ENCODE data around the gene AQR.

DNA sequence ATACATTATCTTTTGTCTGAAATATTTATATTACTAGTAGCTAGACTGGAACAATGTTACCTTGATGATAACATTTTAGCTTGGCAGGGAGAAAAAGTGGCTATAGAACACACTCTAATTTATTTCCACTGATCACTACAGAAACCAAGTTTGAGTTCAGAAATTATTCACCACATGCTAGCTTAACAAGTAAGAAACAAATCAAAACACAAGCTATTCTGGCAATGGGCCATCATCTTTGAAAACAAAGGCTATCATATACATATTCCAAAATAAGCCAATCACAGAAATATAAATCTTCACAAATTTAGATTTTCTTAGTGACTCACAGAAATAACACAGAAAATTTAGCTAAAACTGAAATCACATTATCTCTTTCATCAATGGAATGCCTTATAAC is 17.1 kb downstream of the AQR start:
- TF ChIP-seq, protein P1, sequence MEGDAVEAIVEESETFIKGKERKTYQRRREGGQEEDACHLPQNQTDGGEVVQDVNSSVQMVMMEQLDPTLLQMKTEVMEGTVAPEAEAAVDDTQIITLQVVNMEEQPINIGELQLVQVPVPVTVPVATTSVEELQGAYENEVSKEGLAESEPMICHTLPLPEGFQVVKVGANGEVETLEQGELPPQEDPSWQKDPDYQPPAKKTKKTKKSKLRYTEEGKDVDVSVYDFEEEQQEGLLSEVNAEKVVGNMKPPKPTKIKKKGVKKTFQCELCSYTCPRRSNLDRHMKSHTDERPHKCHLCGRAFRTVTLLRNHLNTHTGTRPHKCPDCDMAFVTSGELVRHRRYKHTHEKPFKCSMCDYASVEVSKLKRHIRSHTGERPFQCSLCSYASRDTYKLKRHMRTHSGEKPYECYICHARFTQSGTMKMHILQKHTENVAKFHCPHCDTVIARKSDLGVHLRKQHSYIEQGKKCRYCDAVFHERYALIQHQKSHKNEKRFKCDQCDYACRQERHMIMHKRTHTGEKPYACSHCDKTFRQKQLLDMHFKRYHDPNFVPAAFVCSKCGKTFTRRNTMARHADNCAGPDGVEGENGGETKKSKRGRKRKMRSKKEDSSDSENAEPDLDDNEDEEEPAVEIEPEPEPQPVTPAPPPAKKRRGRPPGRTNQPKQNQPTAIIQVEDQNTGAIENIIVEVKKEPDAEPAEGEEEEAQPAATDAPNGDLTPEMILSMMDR (IDR thresholded peaks at IDR 0.05; ENCODE audit: borderline replicate concordance, extremely low read depth, low read length, poor library complexity, severe bottlenecking), result no peak
- TF ChIP-seq EZH2 (IDR thresholded peaks at IDR 0.05; ENCODE audit: borderline replicate concordance, low read depth, low read length, severe bottlenecking), result no peak

Data from DND-41 (cell line).